HG03159 (cell line): ENCODE results near the gene WDR4.
A peak's percentile ranks its signal among the peaks of the same experiment; 100 is the strongest.
"Not testable (repeated sequence)": the region's sequence is repeated elsewhere in the genome, so short reads cannot be mapped to it uniquely, and the experiment has no call there.

ENCODE experiments used
- ATAC-seq: cut with Tn5 transposase; IDR thresholded peaks from one replicate; pipeline ENCODE4 v1.9.1; 2021; ENCODE audit warnings: mild to moderate bottlenecking, moderate library complexity; ENCODE audit not compliant: unreplicated experiment

WDR4 gene

GRCh38 chr21:42880352-42880751, 1.0 kb upstream of the WDR4 start:
- no peak for ATAC-seq

GRCh38 chr21:42878678-42878992, 704 bp downstream of the WDR4 start:
- ATAC-seq: peak; percentile 23

- not testable (repeated sequence) for ATAC-seq
Measured at GRCh38 chr21:42875811-42876210, 3.5 kb downstream of the WDR4 start.

GRCh38 chr21:42873096-42873495, 6.2 kb downstream of the WDR4 start:
- no peak for ATAC-seq

- ATAC-seq: no peak
Measured at GRCh38 chr21:42868196-42868595, 11.1 kb downstream of the WDR4 start.

- no peak for ATAC-seq
Measured at GRCh38 chr21:42865776-42866160, 13.6 kb downstream of the WDR4 start.

- ATAC-seq: no peak
Measured at GRCh38 chr21:42864815-42865775, 14.2 kb downstream of the WDR4 start.

- ATAC-seq: no peak
Measured at GRCh38 chr21:42864286-42864685, 15.1 kb downstream of the WDR4 start.

GRCh38 chr21:42863504-42863870, 15.9 kb downstream of the WDR4 start:
- no peak for ATAC-seq

GRCh38 chr21:42862774-42863503, 16.4 kb downstream of the WDR4 start:
- no peak for ATAC-seq

GRCh38 chr21:42861848-42862400, 17.4 kb downstream of the WDR4 start:
- no peak for ATAC-seq

GRCh38 chr21:42861311-42861847, 18.0 kb downstream of the WDR4 start:
- no peak for ATAC-seq

- ATAC-seq: no peak
Measured at GRCh38 chr21:42860345-42860744, 19.0 kb downstream of the WDR4 start.

GRCh38 chr21:42859891-42860230, 19.5 kb downstream of the WDR4 start:
- ATAC-seq: no peak

GRCh38 chr21:42858957-42859890, 20.1 kb downstream of the WDR4 start:
- ATAC-seq: no peak

- no peak for ATAC-seq
Measured at GRCh38 chr21:42858185-42858847, 21.0 kb downstream of the WDR4 start.

- no peak for ATAC-seq
Measured at GRCh38 chr21:42857216-42857615, 22.1 kb downstream of the WDR4 start.

- no peak for ATAC-seq
Measured at GRCh38 chr21:42855937-42856335, 23.4 kb downstream of the WDR4 start.

- ATAC-seq: no peak
Measured at GRCh38 chr21:42855171-42855936, 24.0 kb downstream of the WDR4 start.
